ENCODE data around the gene ZBTB20. TPM values are rescaled to one million over a fixed set of nuclear protein-coding genes. Genes with fewer than 3 reads are reported as not detected.
A peak's percentile ranks its signal among the peaks of the same experiment; 100 is the strongest.

Gene ZBTB20
- polyA plus RNA-seq, 1 donor = 1.1 TPM

DNA sequence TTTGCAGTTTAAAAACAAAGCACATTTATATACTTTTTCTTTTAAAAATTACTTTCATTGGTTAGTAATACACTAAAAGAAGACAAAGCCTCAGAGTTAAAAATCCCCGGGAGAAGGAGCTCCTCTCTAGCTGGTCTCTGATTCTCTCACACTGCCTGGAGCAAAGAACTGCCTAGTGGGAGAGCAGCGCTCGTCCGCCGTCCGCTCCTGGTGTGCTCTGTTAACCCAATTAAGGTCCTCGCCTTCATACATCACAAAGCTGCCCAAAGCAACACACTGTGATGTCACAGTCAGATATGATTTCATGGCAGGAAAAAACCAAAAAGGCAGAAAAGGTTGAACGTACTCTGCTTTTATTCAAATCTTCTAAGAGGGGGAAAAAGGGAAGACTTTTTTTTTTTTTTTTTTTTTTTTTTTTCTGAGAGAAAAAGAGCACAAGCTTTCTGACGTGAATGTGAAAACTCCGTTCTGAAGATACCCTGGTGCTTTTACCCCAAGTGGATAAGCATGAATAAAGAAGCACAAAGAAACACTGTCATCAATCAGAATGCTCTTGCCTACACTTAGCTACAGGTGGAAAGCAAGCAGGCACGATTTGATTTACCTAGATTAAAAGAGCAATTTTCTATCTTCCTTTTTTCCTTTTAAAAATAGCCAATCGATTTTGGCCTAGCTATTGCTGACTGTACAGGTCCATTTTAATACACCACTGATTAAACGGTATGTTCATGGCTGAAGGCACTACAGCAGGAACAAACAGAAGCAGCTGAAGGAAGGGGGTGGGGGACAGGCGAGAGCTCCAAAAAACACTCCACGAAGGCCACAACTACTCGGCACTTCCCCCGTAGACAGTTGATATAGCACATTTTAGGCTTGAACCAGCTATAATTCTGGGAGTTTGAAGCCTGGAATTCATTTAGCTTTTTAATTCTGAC, 738.1 kb downstream of the ZBTB20 start:
- no peak overlapping the region for H3K27ac ChIP-seq (ENCODE audit: low read length)
- no CpG with 5 or more reads among the region's 17 CpGs for WGBS (ENCODE audit: insufficient coverage, low lambda C conversion rate)
- no peaks in the 10 kb centered on the region for H3K4me1 ChIP-seq (ENCODE audit: control insufficient read depth, insufficient read depth, low read length)

DNA sequence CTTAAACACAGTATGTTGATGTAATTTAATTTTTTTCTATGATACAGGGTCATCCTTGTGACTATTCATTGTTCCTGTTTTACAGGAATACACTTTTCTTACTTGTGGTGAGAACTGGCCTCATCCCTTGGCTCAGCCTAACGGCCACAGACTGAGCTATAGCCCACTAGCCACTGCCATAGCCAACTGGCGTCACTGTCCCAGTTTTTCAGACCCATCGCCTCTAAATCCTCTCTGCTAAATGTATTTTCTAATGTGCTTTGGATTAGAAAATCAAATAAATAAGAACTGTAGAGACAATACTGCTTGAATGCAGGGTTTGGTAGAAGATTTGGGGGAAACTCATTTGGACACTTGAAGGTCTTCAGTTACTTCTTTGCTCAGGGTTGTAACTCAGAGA, 740.2 kb downstream of the ZBTB20 start:
- WGBS (ENCODE audit: insufficient coverage, low lambda C conversion rate) = 100% methylated on average over 1 of the region's 3 CpGs
- H3K4me1 ChIP-seq (ENCODE audit: control insufficient read depth, insufficient read depth, low read length) = no peaks in the 10 kb centered on the region
- no peak overlapping the region for H3K27ac ChIP-seq (ENCODE audit: low read length)

More for the DNA sequence above, 738.1 kb downstream of the ZBTB20 start:
- Histone ChIP-seq H3K9me3 (ENCODE audit: control insufficient read depth, low read depth, low read length) (no peaks in the 10 kb centered on the region), H3K4me3 (ENCODE audit: low read length) (no peak overlapping the region), H3K27me3 (ENCODE audit: control insufficient read depth, insufficient read depth, low read length) (no peaks in the 10 kb centered on the region), H3K36me3 (ENCODE audit: control insufficient read depth, insufficient read depth, low read length) (no peaks in the 10 kb centered on the region)
- no peak for DNase-seq

DNA sequence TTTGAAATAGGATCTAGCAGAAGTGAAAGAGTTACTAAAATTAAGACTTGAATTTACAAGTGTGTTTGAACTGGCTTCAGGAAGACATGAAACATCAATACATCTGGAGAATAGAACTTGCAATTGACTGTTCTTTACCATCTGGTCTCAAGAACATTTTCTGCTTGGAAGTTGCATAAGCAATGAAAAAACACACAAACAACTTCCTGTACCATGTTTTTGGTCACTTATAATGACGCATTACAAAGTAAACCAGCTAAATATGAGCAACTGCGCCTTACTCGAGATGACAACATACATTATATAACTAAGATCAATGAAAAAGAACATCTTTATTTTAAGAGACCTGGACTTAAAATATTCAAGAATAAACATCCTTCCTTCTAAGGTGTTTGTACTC, 740.8 kb downstream of the ZBTB20 start:
- Histone ChIP-seq H3K27ac (ENCODE audit: low read length) (no peak overlapping the region), H3K9me3 (ENCODE audit: control insufficient read depth, low read depth, low read length) (no peaks in the 10 kb centered on the region), H3K36me3 (ENCODE audit: control insufficient read depth, insufficient read depth, low read length) (no peaks in the 10 kb centered on the region), H3K4me1 (ENCODE audit: control insufficient read depth, insufficient read depth, low read length) (no peaks in the 10 kb centered on the region), H3K4me3 (ENCODE audit: low read length) (no peak overlapping the region), H3K27me3 (ENCODE audit: control insufficient read depth, insufficient read depth, low read length) (no peaks in the 10 kb centered on the region)
- DNase-seq = no peak
- WGBS (ENCODE audit: insufficient coverage, low lambda C conversion rate) = no CpG with 5 or more reads among the region's 3 CpGs

More for the DNA sequence above, 740.2 kb downstream of the ZBTB20 start:
- no peaks in the 10 kb centered on the region for H3K27me3 ChIP-seq (ENCODE audit: control insufficient read depth, insufficient read depth, low read length)
- H3K4me3 ChIP-seq (ENCODE audit: low read length) = no peak overlapping the region
- H3K36me3 ChIP-seq (ENCODE audit: control insufficient read depth, insufficient read depth, low read length) = no peaks in the 10 kb centered on the region
- no peak for DNase-seq
- H3K9me3 ChIP-seq (ENCODE audit: control insufficient read depth, low read depth, low read length) = no peaks in the 10 kb centered on the region

DNA sequence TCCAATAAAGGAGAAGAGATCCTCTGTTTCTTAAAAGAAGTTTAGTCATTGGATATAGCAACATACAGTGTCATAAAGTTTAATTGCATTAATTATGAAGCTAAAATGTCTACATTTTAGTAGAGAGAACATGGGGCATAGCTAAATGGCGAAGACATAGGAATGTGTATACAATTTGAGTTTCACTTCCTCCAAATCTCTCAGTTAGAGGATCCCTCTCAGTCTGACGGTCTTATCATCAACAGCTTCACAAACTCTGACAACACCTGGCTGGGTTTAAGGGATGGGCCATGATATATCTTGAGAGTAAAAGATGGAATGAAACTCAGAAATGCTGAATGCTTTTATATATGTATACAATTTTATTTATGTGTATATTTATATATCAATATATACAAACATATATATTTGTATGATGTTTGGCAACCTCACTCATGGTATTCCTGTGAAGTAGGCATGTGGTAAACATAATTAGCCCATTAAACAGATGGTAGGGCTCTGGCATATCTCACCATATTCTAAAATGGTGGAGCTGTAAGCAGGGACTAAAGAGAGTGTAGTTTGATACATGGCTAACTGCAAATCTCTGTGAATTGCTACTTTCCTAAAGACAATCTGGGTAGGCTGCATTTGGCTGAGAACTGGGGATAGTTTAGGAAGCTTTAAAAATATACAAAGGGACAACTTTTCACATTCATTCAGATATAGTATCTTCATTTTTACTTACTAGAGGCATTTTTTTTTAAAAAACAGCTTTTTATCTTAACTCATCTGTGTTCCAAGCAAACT, 741.7 kb downstream of the ZBTB20 start:
- WGBS (ENCODE audit: insufficient coverage, low lambda C conversion rate) = no CpG with 5 or more reads among the region's 2 CpGs
- Histone ChIP-seq H3K27ac (ENCODE audit: low read length) (no peak overlapping the region), H3K9me3 (ENCODE audit: control insufficient read depth, low read depth, low read length) (no peaks in the 10 kb centered on the region), H3K36me3 (ENCODE audit: control insufficient read depth, insufficient read depth, low read length) (no peaks in the 10 kb centered on the region), H3K4me1 (ENCODE audit: control insufficient read depth, insufficient read depth, low read length) (no peaks in the 10 kb centered on the region), H3K27me3 (ENCODE audit: control insufficient read depth, insufficient read depth, low read length) (no peaks in the 10 kb centered on the region), H3K4me3 (ENCODE audit: low read length) (no peak overlapping the region)
- no peak for DNase-seq

DNA sequence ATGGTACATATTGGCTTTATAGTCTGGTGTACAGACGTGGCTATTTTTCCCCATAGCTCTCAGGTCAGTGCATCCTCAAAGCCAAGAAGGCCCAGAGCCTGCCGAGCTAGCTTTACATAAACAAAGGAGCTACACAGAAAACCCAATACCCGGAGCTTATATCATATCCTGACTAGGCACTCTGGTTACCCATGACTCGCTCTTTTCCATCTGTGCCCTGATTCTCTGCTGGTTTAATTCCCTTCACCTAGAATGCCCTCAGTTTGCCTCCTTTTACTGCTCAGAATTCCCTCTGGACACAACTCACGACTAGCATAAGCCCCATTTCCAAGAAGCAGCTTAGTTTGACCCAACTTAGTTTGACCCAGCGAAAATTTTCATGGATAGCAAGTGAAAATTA, 742.5 kb downstream of the ZBTB20 start:
- Histone ChIP-seq H3K36me3 (ENCODE audit: control insufficient read depth, insufficient read depth, low read length) (no peaks in the 10 kb centered on the region), H3K9me3 (ENCODE audit: control insufficient read depth, low read depth, low read length) (no peaks in the 10 kb centered on the region), H3K4me3 (ENCODE audit: low read length) (no peak overlapping the region), H3K27me3 (ENCODE audit: control insufficient read depth, insufficient read depth, low read length) (no peaks in the 10 kb centered on the region), H3K27ac (ENCODE audit: low read length) (no peak overlapping the region), H3K4me1 (ENCODE audit: control insufficient read depth, insufficient read depth, low read length) (no peaks in the 10 kb centered on the region)
- DNase-seq = no peak
- WGBS (ENCODE audit: insufficient coverage, low lambda C conversion rate) = 69% methylated on average over 3 of the region's 6 CpGs

DNA sequence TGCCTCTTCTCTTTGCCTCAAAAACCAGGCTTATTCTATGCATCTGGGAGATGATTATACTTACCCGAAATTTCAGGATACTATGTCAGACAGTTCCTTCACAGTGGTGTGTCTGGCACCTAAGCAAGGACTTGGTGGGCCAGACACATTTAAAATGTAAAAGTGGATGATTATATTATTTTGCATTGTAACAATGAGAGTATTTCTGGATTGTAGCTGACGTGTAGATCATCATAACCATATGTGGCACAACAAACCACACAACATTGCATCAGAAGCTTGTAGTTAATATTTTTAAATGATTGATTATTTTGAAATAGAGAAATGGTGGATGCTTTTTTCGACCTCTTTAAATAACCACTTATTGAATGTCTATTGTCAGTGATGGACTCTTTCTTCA, 744.2 kb downstream of the ZBTB20 start:
- no peaks in the 10 kb centered on the region for H3K36me3 ChIP-seq (ENCODE audit: control insufficient read depth, insufficient read depth, low read length)
- H3K4me1 ChIP-seq (ENCODE audit: control insufficient read depth, insufficient read depth, low read length) = no peaks in the 10 kb centered on the region
- H3K4me3 ChIP-seq (ENCODE audit: low read length) = no peak overlapping the region
- H3K27me3 ChIP-seq (ENCODE audit: control insufficient read depth, insufficient read depth, low read length) = no peaks in the 10 kb centered on the region
- no peaks in the 10 kb centered on the region for H3K9me3 ChIP-seq (ENCODE audit: control insufficient read depth, low read depth, low read length)
- H3K27ac ChIP-seq (ENCODE audit: low read length) = no peak overlapping the region
- DNase-seq = no peak
- no CpG with 5 or more reads among the region's 3 CpGs for WGBS (ENCODE audit: insufficient coverage, low lambda C conversion rate)

DNA sequence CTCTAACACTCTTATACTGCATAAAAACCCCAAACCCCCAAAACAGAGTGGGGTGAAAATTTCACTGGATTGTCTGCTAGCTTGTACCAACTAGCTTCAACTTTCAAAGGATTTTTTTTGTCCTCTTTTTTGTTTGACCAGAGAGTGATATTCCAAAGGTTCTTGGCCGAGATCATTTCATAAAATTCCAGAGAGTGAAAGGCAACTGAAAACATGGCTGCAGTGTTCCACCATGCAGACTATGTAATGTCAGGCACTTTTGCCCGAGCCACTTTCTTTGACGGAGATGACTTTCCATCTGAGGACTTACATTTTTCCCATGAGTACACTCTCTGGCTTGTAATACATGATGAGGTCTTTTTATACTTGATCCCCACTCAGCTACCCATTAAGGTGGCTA, 745.7 kb downstream of the ZBTB20 start:
- Histone ChIP-seq H3K4me3 (ENCODE audit: low read length) (no peak overlapping the region), H3K36me3 (ENCODE audit: control insufficient read depth, insufficient read depth, low read length) (no peaks in the 10 kb centered on the region), H3K4me1 (ENCODE audit: control insufficient read depth, insufficient read depth, low read length) (no peaks in the 10 kb centered on the region), H3K27me3 (ENCODE audit: control insufficient read depth, insufficient read depth, low read length) (no peaks in the 10 kb centered on the region), H3K9me3 (ENCODE audit: control insufficient read depth, low read depth, low read length) (no peaks in the 10 kb centered on the region), H3K27ac (ENCODE audit: low read length) (no peak overlapping the region)
- DNase-seq = no peak
- 85% methylated on average over 3 of the region's 3 CpGs for WGBS (ENCODE audit: insufficient coverage, low lambda C conversion rate)

DNA sequence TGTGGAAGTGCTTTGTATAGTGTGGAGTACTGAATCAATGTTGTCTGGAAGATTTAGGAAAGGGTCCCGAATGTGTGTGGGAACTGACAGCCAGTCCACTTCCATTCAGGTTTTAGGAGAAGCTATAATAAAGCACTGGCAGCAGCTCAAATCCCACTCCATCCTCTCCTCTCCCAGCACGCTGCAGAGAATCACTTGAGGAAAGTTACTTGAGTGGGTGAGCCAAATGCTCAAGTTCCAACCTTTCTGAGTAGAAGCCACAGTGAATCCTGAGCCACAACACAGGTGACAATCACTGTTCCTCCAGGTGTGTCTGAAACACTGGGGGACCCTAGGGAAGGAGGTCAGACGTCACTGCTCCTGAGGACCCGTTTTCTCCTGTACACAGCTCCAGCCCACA, 746.7 kb downstream of the ZBTB20 start:
- Histone ChIP-seq H3K27ac (ENCODE audit: low read length) (peak overlapping the region; percentile 38), H3K36me3 (ENCODE audit: control insufficient read depth, insufficient read depth, low read length) (no peaks in the 10 kb centered on the region), H3K4me1 (ENCODE audit: control insufficient read depth, insufficient read depth, low read length) (no peaks in the 10 kb centered on the region), H3K4me3 (ENCODE audit: low read length) (no peak overlapping the region), H3K9me3 (ENCODE audit: control insufficient read depth, low read depth, low read length) (no peaks in the 10 kb centered on the region), H3K27me3 (ENCODE audit: control insufficient read depth, insufficient read depth, low read length) (no peaks in the 10 kb centered on the region)
- no peak for DNase-seq
- no CpG with 5 or more reads among the region's 4 CpGs for WGBS (ENCODE audit: insufficient coverage, low lambda C conversion rate)

DNA sequence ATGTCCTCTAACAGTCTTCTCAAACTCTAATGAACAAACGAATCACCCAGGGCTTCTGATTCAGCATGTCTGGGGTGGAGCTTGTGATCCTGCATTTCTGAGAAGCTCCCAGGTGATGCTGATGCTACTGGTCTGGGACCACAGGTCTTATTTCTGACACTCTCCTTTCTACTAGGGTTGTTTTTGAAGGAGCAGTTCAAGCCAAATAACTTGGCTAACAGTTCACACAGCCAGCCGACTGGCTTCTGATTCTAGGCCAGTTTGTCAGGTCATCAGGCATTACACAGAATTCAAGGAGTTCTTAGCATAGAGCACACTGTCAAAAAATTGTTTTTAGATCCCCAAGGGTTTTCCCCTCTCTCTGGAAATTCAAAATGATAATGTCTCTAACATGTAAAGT, 752.5 kb downstream of the ZBTB20 start:
- WGBS (ENCODE audit: insufficient coverage, low lambda C conversion rate) = no CpG with 5 or more reads among the region's 2 CpGs
- no peak for DNase-seq

DNA sequence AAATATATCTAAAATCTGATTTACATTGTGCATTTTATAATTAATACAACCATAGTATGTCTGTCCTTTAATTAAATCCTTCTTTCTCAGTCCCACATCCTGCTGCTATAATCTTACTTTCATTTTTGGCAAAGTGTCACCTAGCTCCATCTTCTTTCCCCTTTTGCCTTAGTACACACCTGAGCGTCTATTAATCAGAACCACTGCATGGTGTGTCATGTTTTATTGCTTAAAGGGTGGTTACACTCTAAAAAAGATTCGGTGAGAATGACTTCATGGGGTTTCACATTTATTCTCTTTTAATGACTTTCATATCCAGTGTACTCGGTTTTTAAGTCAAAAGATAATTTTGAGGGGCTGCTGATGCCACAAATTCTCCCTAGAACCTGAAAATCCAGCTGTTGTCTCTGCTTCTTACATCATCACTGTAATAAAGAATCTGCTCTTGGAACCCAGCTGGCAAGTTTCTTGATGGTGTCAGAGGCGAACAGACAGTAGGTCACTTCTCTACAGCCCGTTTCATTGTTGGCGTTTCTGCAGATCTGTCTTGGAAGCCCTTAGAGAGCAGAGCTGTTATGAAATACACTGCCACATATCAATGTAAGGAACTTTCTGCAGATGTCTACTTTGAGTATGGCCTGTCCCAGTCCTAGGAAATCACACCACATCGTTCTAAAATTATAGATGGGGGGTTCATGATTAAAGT, 753.6 kb downstream of the ZBTB20 start:
- 83% methylated on average over 1 of the region's 7 CpGs for WGBS (ENCODE audit: insufficient coverage, low lambda C conversion rate)
- Histone ChIP-seq H3K27me3 (ENCODE audit: control insufficient read depth, insufficient read depth, low read length) (no peaks in the 10 kb centered on the region), H3K27ac (ENCODE audit: low read length) (no peak overlapping the region), H3K9me3 (ENCODE audit: control insufficient read depth, low read depth, low read length) (no peaks in the 10 kb centered on the region), H3K4me1 (ENCODE audit: control insufficient read depth, insufficient read depth, low read length) (no peaks in the 10 kb centered on the region), H3K4me3 (ENCODE audit: low read length) (no peak overlapping the region), H3K36me3 (ENCODE audit: control insufficient read depth, insufficient read depth, low read length) (peaks cover 2% of the 10 kb centered on the region)
- DNase-seq = no peak

More for the DNA sequence above, 752.5 kb downstream of the ZBTB20 start:
- H3K9me3 ChIP-seq (ENCODE audit: control insufficient read depth, low read depth, low read length) = no peaks in the 10 kb centered on the region
- H3K27ac ChIP-seq (ENCODE audit: low read length) = no peak overlapping the region
- H3K36me3 ChIP-seq (ENCODE audit: control insufficient read depth, insufficient read depth, low read length) = no peaks in the 10 kb centered on the region
- H3K4me3 ChIP-seq (ENCODE audit: low read length) = no peak overlapping the region
- H3K27me3 ChIP-seq (ENCODE audit: control insufficient read depth, insufficient read depth, low read length) = no peaks in the 10 kb centered on the region
- no peaks in the 10 kb centered on the region for H3K4me1 ChIP-seq (ENCODE audit: control insufficient read depth, insufficient read depth, low read length)
